Endothelial cell of umbilical vein (primary cell): ENCODE results near the gene CRY2. TPM values are rescaled to one million over a fixed set of nuclear protein-coding genes. Genes with fewer than 3 reads are reported as not detected.

Source experiments
- BruUV-seq: library from RNA; stranded (reverse); fragments of 400-500 nt; replicated peaks from 2 replicates; lab custom pipeline; 2021; lab: Mats Ljungman, UMichigan
- CTCF ChIA-PET: fragments of 300-600, 350-600 bp; sonication (Branson Sonifier 250); formaldehyde crosslinking; loops from one replicate; lab custom pipeline; 2021; ENCODE audit warnings: antibody characterized with exemption, inconsistent platforms; lab: Charles Lee
- POLR2A ChIA-PET: fragments of 300-600, 350-600 bp; sonication (Branson Sonifier 250); formaldehyde crosslinking; loops from one replicate; lab custom pipeline; 2021; ENCODE audit warnings: antibody characterized with exemption, inconsistent platforms; lab: Charles Lee
- DNase-seq: peaks from one replicate; pipeline ENCODE4 v3.0.0-alpha.2; 2011; ENCODE audit warnings: low read depth, low spot score
- FAIRE-seq: peaks from 2 replicates; lab custom pipeline; 2011; peaks lifted over from hg19 to GRCh38; lab: Jason Lieb, UNC
- H2AFZ ChIP-seq: 2 replicates; pipeline ENCODE4 v1.6.0; 2012; ENCODE audit warnings: low read depth, low read length, control low read depth, inconsistent platforms
- H3K27ac ChIP-seq: 2 replicates; pipeline ENCODE4 v1.5.1; 2011; ENCODE audit warnings: low read depth, mild to moderate bottlenecking, control low read depth, low read length, moderate library complexity; ENCODE audit not compliant: insufficient read depth
- H3K27me3 ChIP-seq, 2 experiments: 2 replicates each; pipeline versions ENCODE4 v1.6.0 to v1.6.1; 2011; ENCODE audit warnings: low read length in 2 of 2, mixed read lengths in 1 of 2; ENCODE audit not compliant: control insufficient read depth in 2 of 2, insufficient read depth in 2 of 2
- H3K36me3 ChIP-seq, 2 experiments: 2 replicates in 1 of 2; 3 replicates in 1 of 2; pipeline ENCODE4 v1.5.1; 2011; ENCODE audit warnings: low read length in 2 of 2, mild to moderate bottlenecking in 1 of 2, moderate library complexity in 1 of 2; ENCODE audit not compliant: control insufficient read depth in 2 of 2, insufficient read depth in 2 of 2; ENCODE audit errors: extremely low read depth in 1 of 2
- H3K4me1 ChIP-seq: 3 replicates; pipeline ENCODE4 v1.5.1; 2011; ENCODE audit warnings: mild to moderate bottlenecking, low read length; ENCODE audit not compliant: control insufficient read depth, insufficient read depth; ENCODE audit errors: extremely low read depth
- H3K4me2 ChIP-seq: 2 replicates; pipeline ENCODE4 v1.6.1; 2011; ENCODE audit warnings: low read length, control low read depth, mixed read lengths; ENCODE audit not compliant: insufficient read depth
- H3K4me3 ChIP-seq, 3 experiments: fragments of 200-600 bp in 1 of 3; sonication (generic), shearing (Covaris generic) in 1 of 3; replicated peaks in 1 of 3; 2 replicates each; pipeline ENCODE4 v1.5.1; 2011 to 2016; ENCODE audit warnings: control low read depth in 3 of 3, low read length in 3 of 3, mild to moderate bottlenecking in 2 of 3, inconsistent platforms in 1 of 3, low read depth in 1 of 3, moderate library complexity in 1 of 3; ENCODE audit not compliant: insufficient read depth in 1 of 3
- H3K79me2 ChIP-seq: 2 replicates; pipeline ENCODE4 v1.6.0; 2012; ENCODE audit warnings: low read length, inconsistent platforms; ENCODE audit not compliant: control insufficient read depth, insufficient read depth
- H3K9ac ChIP-seq: replicated peaks from 2 replicates; pipeline ENCODE3; 2011; ENCODE audit warnings: low read length, control low read depth; ENCODE audit not compliant: insufficient read depth; ENCODE audit errors: extremely low read depth
- H3K9me1 ChIP-seq: replicated peaks from 3 replicates; pipeline ENCODE4 v1.6.0; 2011; ENCODE audit warnings: mild to moderate bottlenecking, low read length; ENCODE audit not compliant: control insufficient read depth, insufficient read depth; ENCODE audit errors: extremely low read depth
- H3K9me3 ChIP-seq: replicated peaks from 2 replicates; pipeline ENCODE4 v1.5.1; 2012; ENCODE audit warnings: low read length, inconsistent platforms; ENCODE audit not compliant: control insufficient read depth, insufficient read depth
- H4K20me1 ChIP-seq: replicated peaks from 2 replicates; pipeline ENCODE3; 2011; ENCODE audit warnings: mild to moderate bottlenecking, low read length; ENCODE audit not compliant: control insufficient read depth, insufficient read depth; ENCODE audit errors: extremely low read depth
- EZH2 ChIP-seq: IDR thresholded peaks from 2 replicates; pipeline ENCODE4 v1.6.1; 2012; ENCODE audit warnings: borderline replicate concordance, low read depth, mild to moderate bottlenecking, moderate library complexity, low read length, inconsistent platforms; ENCODE audit not compliant: severe bottlenecking
- FOS ChIP-seq: IDR thresholded peaks from 2 replicates; pipeline ENCODE4 v1.6.1; 2011; ENCODE audit warnings: mild to moderate bottlenecking, low read length, moderate library complexity, borderline replicate concordance; ENCODE audit not compliant: insufficient read depth
- GATA2 ChIP-seq: IDR thresholded peaks from 2 replicates; pipeline ENCODE4 v1.7.0; 2011; ENCODE audit warnings: low read depth, mild to moderate bottlenecking, moderate library complexity, mixed read lengths, low read length; ENCODE audit not compliant: insufficient read length, insufficient read depth
- JUN ChIP-seq: IDR thresholded peaks from 2 replicates; pipeline ENCODE4 v1.6.1; 2011; ENCODE audit warnings: borderline replicate concordance, low read depth; ENCODE audit not compliant: insufficient read length, insufficient read depth
- MYC ChIP-seq: IDR thresholded peaks from one replicate; pipeline ENCODE4 v1.6.1; 2011; ENCODE audit warnings: mild to moderate bottlenecking, low read depth, low read length
- POLR2A ChIP-seq: IDR thresholded peaks from 2 replicates; pipeline ENCODE4 v1.6.1; 2012; ENCODE audit warnings: low read depth, mild to moderate bottlenecking, control low read depth, low read length
- POLR2AphosphoS5 ChIP-seq: IDR thresholded peaks from 2 replicates; pipeline ENCODE4 v1.6.1; 2012; ENCODE audit warnings: low read depth, mild to moderate bottlenecking, control low read depth, low read length, moderate library complexity; ENCODE audit not compliant: insufficient read depth
- dilution Hi-C: fragments of 300-500 bp; cut with MboI; formaldehyde crosslinking; loops from one replicate; pipeline ENCODE4 v1.15.0; 2019; ENCODE audit warnings: low sequenced_read_pairs; ENCODE audit not compliant: extremely low pct_ligation_motif_present
- intact Hi-C: fragments of 100-400 bp; cut with micrococcal nuclease; formaldehyde crosslinking; loops from one replicate; pipeline ENCODE4 v1.10.0; 2022
- polyA plus RNA-seq, 4 experiments: library from polyadenylated mRNA; depleted of rRNA in 3 of 4; stranded (reverse) in 3 of 4; unstranded in 1 of 4; fragments of >200 nt; gene quantifications; 2 replicates each; pipeline versions ENCODE4 v1.2.1 to v1.2.3, GENCODE V29; 2011 to 2012; ENCODE audit warnings: missing spikeins in 1 of 4
- total RNA-seq: library from RNA; stranded (reverse); gene quantifications from 2 replicates; pipeline ENCODE4 v1.2.3, GENCODE V29; 2021
- TF ChIP-seq, protein P1 (sequence below): IDR thresholded peaks from 2 replicates; pipeline ENCODE4 v1.6.1; 2011; ENCODE audit not compliant: insufficient read depth, insufficient read length
- TF ChIP-seq, protein P2 (sequence below), 2 donors: IDR thresholded peaks; 1 replicate in 1 of 2; 2 replicates in 1 of 2; pipeline ENCODE4 v1.5.1; 2011; ENCODE audit warnings: low read length in 2 of 2, mild to moderate bottlenecking in 2 of 2, moderate library complexity in 2 of 2, control low read depth in 1 of 2, inconsistent platforms in 1 of 2, low read depth in 1 of 2; ENCODE audit not compliant: insufficient read depth in 1 of 2; ENCODE audit errors: extremely low read depth in 1 of 2

Gene CRY2
- total and polyA plus RNA-seq, 2 donors (not counting 3 experiments of a cell fraction or from before 2014, with no cell fraction given): 7.7 to 11.7 TPM

DNA sequence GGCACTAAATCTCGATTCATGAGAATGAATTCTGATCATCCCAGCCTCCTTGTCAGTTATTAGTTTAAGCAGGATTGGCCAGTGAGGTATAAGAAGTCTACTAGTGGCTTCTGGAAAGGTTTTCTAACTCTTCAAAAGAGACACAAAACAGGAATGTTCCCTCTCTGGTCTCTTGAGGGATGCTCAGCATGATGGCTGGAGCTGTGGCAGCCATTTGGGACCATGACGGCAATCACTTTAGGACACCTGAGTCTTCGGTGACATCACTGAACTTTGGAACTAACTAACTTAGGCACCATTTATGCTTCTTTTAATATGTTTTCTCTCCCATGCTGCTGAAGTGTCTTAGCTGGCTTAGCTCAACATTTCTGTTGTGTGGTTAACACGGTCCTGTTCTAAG lies 20.2 kb upstream of the CRY2 start:
- Histone ChIP-seq H2AFZ (no peak overlapping the region), H3K4me2 (no peak overlapping the region), H3K4me1 (no peaks in the 10 kb centered on the region), H3K36me3 (no peaks in the 10 kb centered on the region), H3K9me1 (no peaks in the 10 kb centered on the region), H3K79me2 (no peaks in the 10 kb centered on the region), H3K9ac (no peak overlapping the region), H3K9me3 (no peaks in the 10 kb centered on the region), H3K4me3 (no peak overlapping the region), H4K20me1 (no peaks in the 10 kb centered on the region), H3K27ac (no peak overlapping the region), H3K27me3 (peaks cover 30 to 35% of the 10 kb centered on the region in 2 experiments)
- FAIRE-seq (no peak), DNase-seq (no peak)
- BruUV-seq: no TSS peak
- CTCF ChIA-PET: interaction anchor here (1.0 kb wide), 1 partner anchor 20 kb away, joined by 3 read pairs; the partner anchor contains the start of gene CRY2
- intact Hi-C loops: no loop called here
- dilution Hi-C loops: no loop called here
- TF ChIP-seq FOS (no peak), JUN (no peak), POLR2AphosphoS5 (no peak), MYC (no peak), GATA2 (no peak), EZH2 (no peak), POLR2A (no peak)
- TF ChIP-seq, protein P1, sequence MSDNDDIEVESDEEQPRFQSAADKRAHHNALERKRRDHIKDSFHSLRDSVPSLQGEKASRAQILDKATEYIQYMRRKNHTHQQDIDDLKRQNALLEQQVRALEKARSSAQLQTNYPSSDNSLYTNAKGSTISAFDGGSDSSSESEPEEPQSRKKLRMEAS: no peak
- TF ChIP-seq, protein P2, sequence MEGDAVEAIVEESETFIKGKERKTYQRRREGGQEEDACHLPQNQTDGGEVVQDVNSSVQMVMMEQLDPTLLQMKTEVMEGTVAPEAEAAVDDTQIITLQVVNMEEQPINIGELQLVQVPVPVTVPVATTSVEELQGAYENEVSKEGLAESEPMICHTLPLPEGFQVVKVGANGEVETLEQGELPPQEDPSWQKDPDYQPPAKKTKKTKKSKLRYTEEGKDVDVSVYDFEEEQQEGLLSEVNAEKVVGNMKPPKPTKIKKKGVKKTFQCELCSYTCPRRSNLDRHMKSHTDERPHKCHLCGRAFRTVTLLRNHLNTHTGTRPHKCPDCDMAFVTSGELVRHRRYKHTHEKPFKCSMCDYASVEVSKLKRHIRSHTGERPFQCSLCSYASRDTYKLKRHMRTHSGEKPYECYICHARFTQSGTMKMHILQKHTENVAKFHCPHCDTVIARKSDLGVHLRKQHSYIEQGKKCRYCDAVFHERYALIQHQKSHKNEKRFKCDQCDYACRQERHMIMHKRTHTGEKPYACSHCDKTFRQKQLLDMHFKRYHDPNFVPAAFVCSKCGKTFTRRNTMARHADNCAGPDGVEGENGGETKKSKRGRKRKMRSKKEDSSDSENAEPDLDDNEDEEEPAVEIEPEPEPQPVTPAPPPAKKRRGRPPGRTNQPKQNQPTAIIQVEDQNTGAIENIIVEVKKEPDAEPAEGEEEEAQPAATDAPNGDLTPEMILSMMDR (IDR thresholded peaks at IDR 0.05; ENCODE audit: extremely low read depth in 1 of 2, insufficient read depth in 1 of 2, low read depth in 1 of 2, low read length in 2 of 2): no peak
- POLR2A ChIA-PET: no interaction called here
